Measurements from ENCODE around the gene PPP1R9B. TPM values are rescaled to one million over a fixed set of nuclear protein-coding genes. Genes with fewer than 3 reads are reported as not detected.
A peak's percentile ranks its signal among the peaks of the same experiment; 100 is the strongest.

Gene PPP1R9B
- total RNA-seq, 2 experiments from 2014 or later: 110 to 117 TPM

- POLR2A ChIA-PET: interaction anchor here (0.7 kb wide), 1 partner anchor 54 kb away, joined by 4 read pairs; no protein-coding TSS in a partner anchor
- DNase-seq: peak; percentile 78
Measured at GRCh38 chr17:50087246-50087911, 63.1 kb downstream of the PPP1R9B start.

More at GRCh38 chr17:50087246-50087911, 63.1 kb downstream of the PPP1R9B start:
- H3K27me3 Mint-ChIP-seq: no peaks in the 10 kb centered on the region
- H3K27ac Mint-ChIP-seq: no peak overlapping the region
- H3K36me3 Mint-ChIP-seq (ENCODE audit: low read depth): no peaks in the 10 kb centered on the region
- CTCF ChIA-PET: interaction anchor here (0.6 to 2.9 kb wide), 33 partner anchors 9 to 761 kb away, joined by 3 to 55 read pairs (median 4); partner anchors contain the start of genes ITGA3 and LRRC59
- H3K4me1 Mint-ChIP-seq: no peaks in the 10 kb centered on the region
- H3K9me3 Mint-ChIP-seq: no peaks in the 10 kb centered on the region
- H3K4me3 Mint-ChIP-seq: no peak overlapping the region

Other genes with a start within 250 kb of the PPP1R9B start
- gene DLX4, start 181.5 kb downstream of the PPP1R9B start, total RNA-seq: under 1 TPM; 0.17 to 0.35 TPM
- not detected for gene DLX3, start 155.5 kb downstream of the PPP1R9B start, total RNA-seq
- 1 to 10 TPM; 5.8 to 7.9 TPM for gene ITGA3, start 94.6 kb downstream of the PPP1R9B start, total RNA-seq
- gene PDK2, start 55.3 kb downstream of the PPP1R9B start, total RNA-seq: 10 to 100 TPM; 29.4 to 31.3 TPM
- under 1 TPM; 0.07 to 0.23 TPM for gene SAMD14, start 20.5 kb downstream of the PPP1R9B start, total RNA-seq
- not detected for gene SGCA, start 15.3 kb upstream of the PPP1R9B start, total RNA-seq
- gene COL1A1, start 51.0 kb upstream of the PPP1R9B start, total RNA-seq: under 1 TPM; 0.31 to 0.55 TPM
- not detected for gene TMEM92, start 123.8 kb upstream of the PPP1R9B start, total RNA-seq
- gene XYLT2, start 195.4 kb upstream of the PPP1R9B start, total RNA-seq: 10 to 100 TPM; 22.1 to 23.6 TPM
- gene MRPL27, start 222.5 kb upstream of the PPP1R9B start, total RNA-seq: 10 to 100 TPM; 62.9 to 71.4 TPM
- 10 to 100 TPM; 19.9 to 21.8 TPM for gene EME1, start 222.6 kb upstream of the PPP1R9B start, total RNA-seq
- 10 to 100 TPM; 60.8 to 68.5 TPM for gene LRRC59, start 246.8 kb upstream of the PPP1R9B start, total RNA-seq

Measured in activated CD4-positive, alpha-beta T cell treated with anti-CD3 and anti-CD28 coated beads, Interleukin-2, amount 10 ng/mL, durations not matched to agents 7 days and 5 days (primary cell).